IPS-15b (cell line): ENCODE data around the gene PI16.
A peak's percentile ranks its signal among the peaks of the same experiment; 100 is the strongest.
"Not testable (repeated sequence)": the region's sequence is repeated elsewhere in the genome, so short reads cannot be mapped to it uniquely, and the experiment has no call there.

Experiments used
- H3K27me3 ChIP-seq: one replicate; pipeline ENCODE4 v1.6.1; 2013; ENCODE audit warnings: low read length; ENCODE audit not compliant: control insufficient read depth, insufficient read depth
- H3K36me3 ChIP-seq: one replicate; pipeline ENCODE4 v1.6.1; 2013; ENCODE audit warnings: low read length; ENCODE audit not compliant: control insufficient read depth, insufficient read depth
- H3K4me1 ChIP-seq: one replicate; pipeline ENCODE4 v1.6.1; 2013; ENCODE audit warnings: mild to moderate bottlenecking, low read length; ENCODE audit not compliant: control insufficient read depth, insufficient read depth
- H3K4me3 ChIP-seq: one replicate; pipeline ENCODE4 v1.5.1; 2013; ENCODE audit warnings: low read depth, low read length
- H3K9ac ChIP-seq: one replicate; pipeline ENCODE4 v1.6.1; 2013; ENCODE audit warnings: low read depth, mild to moderate bottlenecking, low read length
- H3K9me3 ChIP-seq: one replicate; pipeline ENCODE4 v1.6.1; 2013; ENCODE audit warnings: mild to moderate bottlenecking, low read length; ENCODE audit not compliant: control insufficient read depth, insufficient read depth

PI16 gene

DNA sequence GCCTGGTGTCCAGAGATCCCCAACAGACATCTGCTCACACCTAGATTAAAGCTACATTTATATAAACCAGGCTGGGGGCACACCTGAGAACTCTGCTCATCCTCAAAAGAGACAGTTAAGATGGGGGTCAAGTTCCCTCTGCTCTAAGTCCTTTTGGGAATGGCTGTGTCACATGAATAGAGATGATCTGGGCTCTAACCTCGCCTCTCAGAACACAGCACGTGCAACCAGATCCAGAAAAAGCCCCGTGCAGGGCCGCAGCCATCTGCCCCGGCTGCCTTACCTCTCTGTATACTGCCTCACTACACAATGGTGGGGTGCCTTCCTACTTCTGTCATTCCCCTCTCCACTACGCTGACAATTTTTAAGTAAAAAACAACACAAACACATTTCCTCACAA lies 25.6 kb downstream of the PI16 start:
- Histone ChIP-seq H3K4me1 (peaks cover 25% of the 10 kb centered on the region), H3K36me3 (peaks cover 35% of the 10 kb centered on the region), H3K9ac (no peak overlapping the region), H3K4me3 (no peak overlapping the region), H3K27me3 (no peaks in the 10 kb centered on the region), H3K9me3 (no peaks in the 10 kb centered on the region)

DNA sequence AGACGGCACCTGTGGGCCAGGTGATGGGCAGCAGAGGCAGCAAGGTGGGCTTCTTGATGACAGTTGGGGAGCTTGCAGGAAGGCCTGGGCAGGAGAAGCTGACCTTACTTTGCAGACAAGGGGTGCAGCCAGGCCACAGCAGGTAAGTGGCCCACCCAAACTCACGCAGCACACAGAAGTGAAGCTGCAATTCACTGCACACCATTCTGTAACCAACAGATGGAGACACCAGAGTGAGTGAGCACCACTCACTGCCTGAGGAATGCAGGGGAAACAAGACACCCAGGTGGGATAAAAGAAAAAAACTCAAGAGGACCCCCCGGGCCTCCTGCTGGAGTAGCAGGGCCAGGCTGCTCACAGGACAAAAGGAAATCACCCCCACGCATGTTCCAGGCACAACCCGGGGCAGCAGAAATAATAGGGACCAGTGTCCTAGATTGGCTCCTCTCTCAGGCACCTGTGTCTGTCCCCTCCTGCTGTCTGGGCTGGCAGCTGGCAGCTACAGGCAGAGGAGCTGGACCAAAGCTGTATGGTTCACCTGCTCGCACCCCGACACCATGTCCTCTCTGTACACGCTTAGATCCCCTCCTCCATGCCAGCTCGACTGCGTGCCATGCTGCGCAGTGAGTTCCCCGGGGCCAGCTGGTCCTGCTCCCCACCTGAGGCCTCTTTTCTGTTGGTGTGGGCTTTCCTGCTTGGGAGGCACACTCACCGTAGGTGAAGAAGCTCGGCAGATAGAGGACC lies 26.5 kb downstream of the PI16 start:
- Histone ChIP-seq H3K4me1 (peaks cover 25% of the 10 kb centered on the region), H3K9ac (no peak overlapping the region), H3K27me3 (no peaks in the 10 kb centered on the region), H3K9me3 (no peaks in the 10 kb centered on the region), H3K4me3 (no peak overlapping the region), H3K36me3 (peaks cover 26% of the 10 kb centered on the region)

DNA sequence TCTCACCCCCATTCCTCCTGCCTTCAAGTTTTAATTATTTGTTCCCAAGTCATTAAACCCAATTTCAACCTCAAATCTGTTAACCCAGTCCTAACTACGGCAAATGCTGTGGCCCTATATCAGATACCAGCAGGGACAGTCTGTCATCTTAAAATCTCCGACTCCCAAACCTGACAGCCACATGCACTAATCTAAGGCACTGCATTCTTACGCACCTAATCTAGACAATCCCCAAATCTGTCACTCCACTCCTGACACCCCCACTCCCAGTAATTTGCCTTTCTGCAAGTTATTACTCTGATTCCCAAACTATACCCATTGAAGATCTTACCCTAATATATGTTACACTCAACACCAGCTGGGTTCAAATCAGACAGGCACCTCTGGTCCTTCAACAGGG lies 29.0 kb downstream of the PI16 start:
- Histone ChIP-seq H3K9ac (no peak overlapping the region), H3K36me3 (peaks cover 1% of the 10 kb centered on the region), H3K4me3 (no peak overlapping the region), H3K9me3 (no peaks in the 10 kb centered on the region), H3K4me1 (peaks cover 25% of the 10 kb centered on the region), H3K27me3 (no peaks in the 10 kb centered on the region)

DNA sequence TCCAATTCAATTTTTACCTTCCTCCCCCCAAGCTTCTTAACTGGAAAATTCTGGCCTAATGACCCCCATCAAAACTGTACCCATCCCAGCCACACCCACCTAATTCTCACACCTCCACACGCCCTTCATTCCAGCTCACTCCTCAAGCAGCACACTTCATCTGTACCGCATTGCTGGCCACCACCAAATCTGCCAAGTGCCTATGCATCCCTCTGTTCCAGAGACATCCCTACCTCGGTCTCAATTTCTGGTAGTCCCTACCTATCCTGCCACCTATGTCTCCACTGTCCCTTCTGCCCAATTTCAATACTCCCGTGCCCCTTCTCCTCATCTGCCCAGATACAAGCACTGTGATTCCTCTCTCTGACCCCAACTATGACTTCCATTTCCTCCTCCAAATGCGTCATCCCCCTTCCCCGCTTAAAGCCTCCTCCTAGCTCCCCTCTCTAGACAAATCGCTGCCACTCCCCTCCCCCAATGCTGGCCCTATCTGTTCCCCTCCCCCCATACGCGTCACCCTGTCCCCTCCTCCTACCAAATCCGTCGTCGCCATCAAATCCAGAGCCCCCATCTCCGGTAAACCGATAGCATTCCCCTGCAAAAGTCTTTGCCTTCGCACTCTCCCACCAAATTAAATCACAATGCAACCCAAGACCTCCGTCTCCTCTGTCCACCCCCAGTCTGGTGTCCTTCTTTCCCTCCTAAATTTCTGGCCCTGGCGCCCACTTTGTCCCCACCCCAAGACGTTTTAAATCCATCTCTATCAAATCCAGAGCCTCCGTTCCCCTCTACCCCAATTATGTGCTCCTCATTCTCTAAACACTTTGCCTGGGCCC lies 30.3 kb downstream of the PI16 start:
- no peaks in the 10 kb centered on the region for H3K27me3 ChIP-seq
- H3K4me3 ChIP-seq = peak overlapping the region; percentile 84
- H3K9me3 ChIP-seq = no peaks in the 10 kb centered on the region
- H3K36me3 ChIP-seq = no peaks in the 10 kb centered on the region
- H3K9ac ChIP-seq = peak overlapping the region; percentile 89
- H3K4me1 ChIP-seq = peaks cover 25% of the 10 kb centered on the region

DNA sequence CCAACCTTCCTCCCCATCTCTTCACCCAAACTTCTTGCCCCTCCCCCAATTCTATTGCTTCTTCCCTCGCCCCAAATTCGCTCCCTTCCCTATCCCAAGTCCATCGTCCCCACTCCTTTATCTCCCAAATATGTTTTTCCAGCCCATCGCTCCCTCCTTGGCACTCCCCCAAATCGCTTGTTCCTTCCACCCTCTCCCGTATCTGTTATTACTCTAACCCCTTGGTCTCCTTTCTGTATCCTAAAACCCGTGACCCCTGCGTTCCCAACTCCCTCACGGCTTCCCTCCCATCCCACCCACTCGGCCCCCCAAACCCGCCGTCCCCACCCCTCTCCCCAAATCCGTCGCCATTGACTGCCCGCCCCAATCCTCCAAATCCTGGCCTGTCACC lies 30.9 kb downstream of the PI16 start:
- H3K4me3 ChIP-seq = peak overlapping the region; percentile 84
- H3K4me1 ChIP-seq = peaks cover 25% of the 10 kb centered on the region
- peak overlapping the region; percentile 89 for H3K9ac ChIP-seq
- H3K9me3 ChIP-seq = no peaks in the 10 kb centered on the region
- H3K27me3 ChIP-seq = no peaks in the 10 kb centered on the region
- no peaks in the 10 kb centered on the region for H3K36me3 ChIP-seq

DNA sequence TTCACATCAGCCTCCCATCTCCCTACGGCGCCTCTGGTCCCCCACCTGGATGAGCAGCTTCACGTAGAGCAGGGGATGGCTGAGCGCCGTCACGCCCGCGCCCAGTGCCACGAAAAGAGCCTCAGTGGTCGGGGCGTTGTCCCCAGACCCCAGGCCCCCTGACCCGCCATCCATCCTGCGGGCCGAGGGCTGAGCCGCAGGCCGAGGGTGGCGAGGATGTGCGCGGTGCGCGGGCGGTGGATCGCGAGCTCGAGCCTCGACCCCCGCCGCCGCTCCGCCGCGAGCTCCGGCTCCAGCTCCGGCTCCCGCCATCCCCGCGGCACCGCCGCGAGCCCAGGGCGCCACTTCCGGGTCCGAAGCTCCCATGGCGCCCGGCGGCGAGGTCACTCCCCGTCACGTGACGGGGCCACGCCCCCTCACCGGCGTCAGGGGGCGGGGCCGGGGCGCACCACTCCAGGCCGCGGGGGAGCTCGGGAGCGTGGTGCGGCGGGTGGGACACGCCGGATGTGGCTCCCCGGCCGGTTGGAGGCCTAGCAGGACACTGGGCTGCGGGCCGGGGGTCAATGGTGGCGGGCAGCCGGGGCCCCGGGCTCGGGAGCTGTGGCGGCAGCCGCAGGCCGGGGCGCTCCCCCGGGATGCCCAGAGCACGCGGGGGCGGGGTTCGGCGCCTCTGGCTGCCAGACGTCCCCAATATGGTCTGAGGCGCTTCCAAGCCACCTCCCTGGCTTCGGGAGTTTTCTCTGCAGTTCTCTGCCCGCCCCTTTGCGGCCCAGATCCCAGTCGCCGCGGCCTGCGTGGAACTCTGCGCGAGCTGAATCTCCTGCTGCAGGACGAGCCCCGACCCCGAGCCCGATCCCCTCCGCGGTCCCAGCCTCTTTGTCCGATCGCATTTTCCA lies 31.5 kb downstream of the PI16 start, which contains the start of gene MTCH1:
TSS of gene MTCH1 (minus strand) at position 389 of the 896 bp plus-strand sequence. CDS start at position 366, 23 bp downstream.
- peaks cover 22% of the 10 kb centered on the region for H3K4me1 ChIP-seq
- H3K4me3 ChIP-seq = peak within 1 kb of the TSS; percentile 84
- H3K36me3 ChIP-seq = no peaks in the 10 kb centered on the region
- peak within 1 kb of the TSS; percentile 89 for H3K9ac ChIP-seq
- H3K9me3 ChIP-seq = no peaks in the 10 kb centered on the region
- H3K27me3 ChIP-seq = no peaks in the 10 kb centered on the region

- Histone ChIP-seq H3K9ac (peak overlapping the region; percentile 42), H3K27me3 (no peaks in the 10 kb centered on the region), H3K36me3 (no peaks in the 10 kb centered on the region), H3K4me1 (peaks cover 17% of the 10 kb centered on the region), H3K9me3 (no peaks in the 10 kb centered on the region), H3K4me3 (peak overlapping the region; percentile 84)
Observed at GRCh38 chr6:36986704-36987047, 32.1 kb downstream of the PI16 start.

- no peaks in the 10 kb centered on the region for H3K9me3 ChIP-seq
- peaks cover 2% of the 10 kb centered on the region for H3K4me1 ChIP-seq
- no peak overlapping the region for H3K9ac ChIP-seq
- H3K4me3 ChIP-seq = no peak overlapping the region
- no peaks in the 10 kb centered on the region for H3K36me3 ChIP-seq
- no peaks in the 10 kb centered on the region for H3K27me3 ChIP-seq
Observed at GRCh38 chr6:36989264-36989663, 34.7 kb downstream of the PI16 start.

DNA sequence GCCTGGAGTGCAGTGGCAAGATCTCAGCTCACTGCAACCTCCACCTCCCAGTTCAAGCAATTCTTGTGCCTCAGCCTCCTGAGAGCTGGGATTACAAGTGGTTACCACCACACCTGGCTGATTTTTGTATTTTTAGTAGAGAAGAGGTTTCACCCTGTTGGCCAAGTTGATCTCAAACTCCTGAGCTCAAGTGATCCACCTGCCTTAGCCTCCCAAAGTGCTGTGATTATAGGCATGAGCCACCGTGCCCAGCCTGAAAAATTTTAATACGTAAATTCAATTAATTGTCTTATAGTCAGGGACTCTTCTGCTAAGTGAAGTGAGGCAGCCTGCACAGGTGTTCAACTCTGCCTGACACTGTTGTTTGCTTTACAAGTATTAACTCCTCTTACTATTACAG lies 35.9 kb downstream of the PI16 start:
- not testable (repeated sequence) for H3K27me3 ChIP-seq, H3K36me3 ChIP-seq, H3K4me3 ChIP-seq, H3K4me1 ChIP-seq, H3K9ac ChIP-seq, H3K9me3 ChIP-seq

DNA sequence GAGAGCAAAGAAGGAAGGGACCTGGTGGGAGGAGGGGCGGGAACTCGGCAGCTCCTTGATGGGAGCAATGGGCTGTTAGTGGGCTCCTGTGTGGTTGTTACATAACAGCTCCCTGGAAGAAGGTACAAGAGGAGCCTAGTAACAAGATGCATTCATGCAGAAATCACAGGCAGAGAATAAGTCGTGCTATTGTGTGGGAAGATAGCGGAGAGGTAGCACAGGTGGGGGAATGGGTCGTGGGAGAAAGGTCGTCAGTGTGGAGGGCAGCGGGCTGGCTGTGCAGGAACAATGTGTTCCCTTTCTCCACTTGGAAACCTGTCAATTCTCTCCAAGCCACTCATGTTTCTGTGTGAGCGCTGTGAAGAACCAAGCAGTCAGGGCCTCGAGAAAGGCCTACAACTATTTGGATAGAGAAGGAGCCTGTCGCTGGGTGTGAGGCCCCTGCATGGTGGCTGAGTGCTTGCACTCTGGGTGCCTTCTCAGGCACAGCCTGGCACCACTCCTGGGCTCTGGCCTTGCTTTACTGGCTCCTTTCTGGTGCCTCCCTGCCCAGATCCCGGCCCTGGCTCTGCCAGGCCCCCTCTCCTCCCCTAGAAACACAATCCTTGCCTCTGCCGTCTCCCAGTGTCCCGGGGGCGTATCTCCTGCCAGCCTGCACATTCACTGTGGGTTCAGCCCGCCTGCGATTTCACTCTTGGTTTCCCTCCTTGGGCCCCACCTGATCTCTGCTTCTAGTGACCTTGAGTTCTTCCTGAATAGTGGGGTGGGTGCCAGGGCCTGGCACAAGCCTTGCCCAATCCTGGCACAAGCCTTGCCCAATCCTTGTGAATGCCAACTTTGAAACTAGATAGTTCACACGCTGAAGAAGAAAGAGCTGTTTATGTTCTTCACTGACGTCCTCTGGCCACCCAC lies 43.5 kb downstream of the PI16 start:
- Histone ChIP-seq H3K4me1 (no peaks in the 10 kb centered on the region), H3K9ac (peak overlapping the region; percentile 47), H3K36me3 (no peaks in the 10 kb centered on the region), H3K4me3 (no peak overlapping the region), H3K9me3 (no peaks in the 10 kb centered on the region), H3K27me3 (no peaks in the 10 kb centered on the region)

- Histone ChIP-seq H3K27me3 (no peaks in the 10 kb centered on the region), H3K9me3 (no peaks in the 10 kb centered on the region), H3K9ac (peak overlapping the region; percentile 47), H3K36me3 (no peaks in the 10 kb centered on the region), H3K4me3 (no peak overlapping the region), H3K4me1 (no peaks in the 10 kb centered on the region)
Observed at GRCh38 chr6:36998723-36999038, 44.1 kb downstream of the PI16 start.
